ENCODE measurements around the gene ITGB4. TPM values are rescaled to one million over a fixed set of nuclear protein-coding genes. Genes with fewer than 3 reads are reported as not detected.

Gene ITGB4
- total RNA-seq, 1 experiment from 2014 or later = 5.3 TPM

GRCh38 chr17:75755205-75755901 is 34.1 kb downstream of the ITGB4 start:
- Histone ChIP-seq H3K27ac (ENCODE audit: insufficient read length, low read depth, low read length) (no peak overlapping the region), H2BK20ac (ENCODE audit: low read depth, low read length, poor library complexity, severe bottlenecking) (no peak overlapping the region), H4K91ac (ENCODE audit: insufficient read length, low read depth, low read length) (no peak overlapping the region), H2AK5ac (ENCODE audit: insufficient read length, low read length) (no peak overlapping the region), H3K23me2 (ENCODE audit: insufficient read length, low read depth, low read length, poor library complexity, severe bottlenecking) (peaks cover 3% of the 10 kb centered on the region), H3K9ac (ENCODE audit: extremely low read depth, insufficient read length, low read length) (no peak overlapping the region), H3K4ac (ENCODE audit: low read depth, low read length) (no peak overlapping the region), H3K79me1 (ENCODE audit: insufficient read depth, low read depth, low read length, poor library complexity, severe bottlenecking) (no peaks in the 10 kb centered on the region), H4K8ac (replicated peaks; ENCODE audit: insufficient read length, low read depth, low read length) (no peak overlapping the region), H3K14ac (ENCODE audit: insufficient read depth, low read length) (no peak overlapping the region), H2BK15ac (ENCODE audit: low read depth, low read length) (no peak overlapping the region), H2BK12ac (ENCODE audit: insufficient read length, low read depth, low read length) (no peak overlapping the region), H3T11ph (ENCODE audit: low read length) (no peak overlapping the region), H3K4me1 (ENCODE audit: insufficient read depth, low read length) (no peaks in the 10 kb centered on the region; the same call in 1 of the 2 replicates), H3K56ac (ENCODE audit: insufficient read length, low read depth, low read length) (no peak overlapping the region), H2BK120ac (ENCODE audit: low read depth, low read length, poor library complexity, severe bottlenecking) (no peak overlapping the region), H3K27me3 (ENCODE audit: insufficient read depth, low read length) (no peaks in the 10 kb centered on the region), H3K23ac (ENCODE audit: insufficient read length, low read depth, low read length) (no peak overlapping the region), H3K79me2 (ENCODE audit: insufficient read depth, low read length) (no peaks in the 10 kb centered on the region), H4K5ac (ENCODE audit: insufficient read length, low read depth, low read length) (no peak overlapping the region), H3K18ac (ENCODE audit: insufficient read length, low read depth, low read length) (no peak overlapping the region), H4K20me1 (ENCODE audit: control insufficient read depth, insufficient read depth, insufficient read length) (no peaks in the 10 kb centered on the region), H3K4me2 (ENCODE audit: insufficient read depth, insufficient read length, low read length) (no peak overlapping the region), H3K9me3 (ENCODE audit: control insufficient read depth, low read depth, low read length) (no peaks in the 10 kb centered on the region), H2AFZ (ENCODE audit: low read length) (no peak overlapping the region), H2BK5ac (ENCODE audit: insufficient read length, low read length) (no peak overlapping the region)
- TF ChIP-seq CTCF (conservative IDR thresholded peaks at IDR 0.05) = no peak
- Mint-ChIP-seq H3K27me3 (ENCODE audit: low read depth) (peaks cover 12% of the 10 kb centered on the region), H3K9me3 (no peaks in the 10 kb centered on the region; a peak in 1 of 5 replicates), H3K36me3 (ENCODE audit: insufficient read depth in 1 of 3, low read depth in 3 of 3) (peaks cover 0 to 2% (median 0%) of the 10 kb centered on the region in 3 experiments; a peak in 1 of 7 replicates), H3K4me1 (peaks cover 8 to 17% of the 10 kb centered on the region in 2 experiments), H3K27ac (no peak overlapping the region), H3K4me3 (no peak overlapping the region; a peak in 1 of 5 replicates)
- DNase-seq = peak; percentile 60
- no CpG with 5 or more reads among the region's 20 CpGs for WGBS (ENCODE audit: extremely low coverage, insufficient read length, low lambda C conversion rate)
